ENCODE results near the gene PRR14L.
"Not testable (repeated sequence)": the region's sequence is repeated elsewhere in the genome, so short reads cannot be mapped to it uniquely, and the experiment has no call there.

PRR14L gene

GRCh38 chr22:31764785-31765184 lies 14.9 kb upstream of the PRR14L start:
- H3K27ac ChIP-seq, result no peak overlapping the region
- TF ChIP-seq ZFX (IDR thresholded peaks at IDR 0.05; ENCODE audit: borderline replicate concordance), result no peak
- no peak for TF ChIP-seq CTCF (IDR thresholded peaks at IDR 0.05)

GRCh38 chr22:31758860-31759259 lies 8.9 kb upstream of the PRR14L start:
- not testable (repeated sequence) for H3K27ac ChIP-seq

GRCh38 chr22:31757265-31757664 lies 7.3 kb upstream of the PRR14L start:
- TF ChIP-seq ZFX (IDR thresholded peaks at IDR 0.05; ENCODE audit: borderline replicate concordance) (no peak), CTCF (IDR thresholded peaks at IDR 0.05) (no peak)
- H3K27ac ChIP-seq, result peak overlapping the region; percentile 28

GRCh38 chr22:31754813-31755212 lies 4.9 kb upstream of the PRR14L start:
- peak overlapping the region; percentile 95 for H3K27ac ChIP-seq

GRCh38 chr22:31753634-31754501 lies 3.9 kb upstream of the PRR14L start, which contains the start of gene DEPDC5:
Gene DEPDC5 (plus strand): TSS chr22:31754019. CDS start chr22:31754922, 903 bp downstream.
- H3K27ac ChIP-seq, result peak within 1 kb of the TSS; percentile 95
- TF ChIP-seq CTCF (IDR thresholded peaks at IDR 0.05), result no peak
- no peak for TF ChIP-seq ZFX (IDR thresholded peaks at IDR 0.05; ENCODE audit: borderline replicate concordance)

More at GRCh38 chr22:31754813-31755212, 4.9 kb upstream of the PRR14L start:
- TF ChIP-seq CTCF (IDR thresholded peaks at IDR 0.05) (no peak), ZFX (IDR thresholded peaks at IDR 0.05; ENCODE audit: borderline replicate concordance) (no peak)

- no peak for TF ChIP-seq ZFX (IDR thresholded peaks at IDR 0.05; ENCODE audit: borderline replicate concordance)
- TF ChIP-seq CTCF (IDR thresholded peaks at IDR 0.05), result no peak
- H3K27ac ChIP-seq, result peak overlapping the region; percentile 95
Measured at GRCh38 chr22:31753005-31753633, 3.2 kb upstream of the PRR14L start.

- no peak for TF ChIP-seq CTCF (IDR thresholded peaks at IDR 0.05)
- TF ChIP-seq ZFX (IDR thresholded peaks at IDR 0.05; ENCODE audit: borderline replicate concordance), result no peak
- H3K27ac ChIP-seq, result peak overlapping the region; percentile 95
Measured at GRCh38 chr22:31752096-31752847, 2.3 kb upstream of the PRR14L start.

Data from 22Rv1 (cell line).